Thyroid gland (tissue), 4 donors: ENCODE measurements around the gene PLA2G4A. TPM values are rescaled to one million over a fixed set of nuclear protein-coding genes. Genes with fewer than 3 reads are reported as not detected.

Source experiments
- DNase-seq, 2 donors: peaks; one replicate each; pipeline ENCODE4 v3.0.0-alpha.2; 2019
- H3K27ac ChIP-seq, 3 donors: fragments of 200-600 bp; sonication (generic); 1 replicate in 2 of 3; 2 replicates in 1 of 3; pipeline ENCODE4 v1.5.1; 2016 to 2019; ENCODE audit warnings: mild to moderate bottlenecking in 1 of 3, moderate library complexity in 1 of 3
- H3K27me3 ChIP-seq: fragments of 200-600 bp; sonication (generic); one replicate; pipeline ENCODE4 v1.5.1; 2019
- H3K36me3 ChIP-seq, 2 donors: fragments of 200-600 bp; sonication (generic); one replicate each; pipeline ENCODE4 v1.5.1; 2016 to 2019
- H3K4me1 ChIP-seq, 2 donors: fragments of 200-600 bp; sonication (generic); one replicate each; pipeline ENCODE4 v1.5.1; 2017 to 2019
- H3K4me3 ChIP-seq, 3 donors: fragments of 200-600 bp; sonication (generic); replicated peaks in 1 of 3; 1 replicate in 2 of 3; 2 replicates in 1 of 3; pipeline ENCODE4 v1.5.1; 2016; ENCODE audit warnings: mild to moderate bottlenecking in 1 of 3
- H3K9me3 ChIP-seq: fragments of 200-600 bp; sonication (generic); one replicate; pipeline ENCODE4 v1.5.1; 2017
- POLR2A ChIP-seq, 2 donors: fragments of 450-650 bp; IDR thresholded peaks; one replicate each; pipeline ENCODE4 v1.6.1; 2017; ENCODE audit warnings: antibody characterized with exemption in 2 of 2, mild to moderate bottlenecking in 2 of 2, moderate library complexity in 1 of 2
- WGBS, 2 donors: methylation state at CpG; one replicate each; pipeline ENCODE4 v1.1.5; 2017; 5-methylcytosine and 5-hydroxymethylcytosine counted together
- intact Hi-C: fragments of 100-400 bp; cut with DNase I; formaldehyde crosslinking; loops from one replicate; pipeline ENCODE4 v1.15.1; 2023
- total RNA-seq, 4 donors: library from RNA; depleted of rRNA; stranded (reverse); fragments of >200 nt; gene quantifications; one replicate each; pipeline ENCODE4 v1.2.3, GENCODE V29; 2016
- TF ChIP-seq, protein P1 (sequence below), 6 experiments: fragments of 200-600 bp in 3 of 6; fragments of 450-650 bp in 3 of 6; sonication (generic) in 3 of 6; IDR thresholded peaks; one replicate each; pipeline ENCODE4 v1.5.1; 2016 to 2019; ENCODE audit warnings: antibody characterized with exemption in 6 of 6, mild to moderate bottlenecking in 2 of 6, inconsistent platforms in 1 of 6, moderate library complexity in 1 of 6

Gene PLA2G4A
- total RNA-seq, 4 donors from 2014 or later = 3.4 to 6.4 (median 5.2) TPM

DNA sequence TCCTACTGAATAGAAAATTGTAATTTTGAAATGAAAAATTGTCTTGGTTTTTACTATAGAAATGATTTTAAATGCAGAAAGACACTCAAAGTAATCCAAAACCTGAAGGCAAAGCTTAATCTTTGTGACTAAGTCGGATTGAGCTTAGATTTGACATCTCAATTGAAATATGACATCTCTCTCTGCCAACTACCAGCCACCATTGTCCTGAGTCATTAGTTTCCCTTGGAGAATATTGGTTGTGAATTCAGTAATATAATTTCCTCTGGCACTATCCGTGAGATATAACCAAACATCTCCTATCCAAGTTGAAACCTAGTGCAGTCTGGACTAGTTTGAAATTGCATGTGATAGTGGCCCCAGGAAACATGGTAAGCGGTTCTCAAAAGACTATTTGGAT is 37.1 kb downstream of the PLA2G4A start:
- no peak for DNase-seq
- TF ChIP-seq, protein P1, sequence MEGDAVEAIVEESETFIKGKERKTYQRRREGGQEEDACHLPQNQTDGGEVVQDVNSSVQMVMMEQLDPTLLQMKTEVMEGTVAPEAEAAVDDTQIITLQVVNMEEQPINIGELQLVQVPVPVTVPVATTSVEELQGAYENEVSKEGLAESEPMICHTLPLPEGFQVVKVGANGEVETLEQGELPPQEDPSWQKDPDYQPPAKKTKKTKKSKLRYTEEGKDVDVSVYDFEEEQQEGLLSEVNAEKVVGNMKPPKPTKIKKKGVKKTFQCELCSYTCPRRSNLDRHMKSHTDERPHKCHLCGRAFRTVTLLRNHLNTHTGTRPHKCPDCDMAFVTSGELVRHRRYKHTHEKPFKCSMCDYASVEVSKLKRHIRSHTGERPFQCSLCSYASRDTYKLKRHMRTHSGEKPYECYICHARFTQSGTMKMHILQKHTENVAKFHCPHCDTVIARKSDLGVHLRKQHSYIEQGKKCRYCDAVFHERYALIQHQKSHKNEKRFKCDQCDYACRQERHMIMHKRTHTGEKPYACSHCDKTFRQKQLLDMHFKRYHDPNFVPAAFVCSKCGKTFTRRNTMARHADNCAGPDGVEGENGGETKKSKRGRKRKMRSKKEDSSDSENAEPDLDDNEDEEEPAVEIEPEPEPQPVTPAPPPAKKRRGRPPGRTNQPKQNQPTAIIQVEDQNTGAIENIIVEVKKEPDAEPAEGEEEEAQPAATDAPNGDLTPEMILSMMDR (IDR thresholded peaks at IDR 0.05) = no peak
- TF ChIP-seq POLR2A (IDR thresholded peaks at IDR 0.05) = no peak
- no peaks in the 10 kb centered on the region for H3K9me3 ChIP-seq
- H3K27ac ChIP-seq = no peak overlapping the region
- no peak overlapping the region for H3K4me3 ChIP-seq
- 83 to 86% methylated on average over 3 of the region's 3 CpGs for WGBS, 2 donors
- H3K27me3 ChIP-seq = no peaks in the 10 kb centered on the region
- no peaks in the 10 kb centered on the region for H3K4me1 ChIP-seq
- intact Hi-C loops = no loop called here
- H3K36me3 ChIP-seq = no peaks in the 10 kb centered on the region

DNA sequence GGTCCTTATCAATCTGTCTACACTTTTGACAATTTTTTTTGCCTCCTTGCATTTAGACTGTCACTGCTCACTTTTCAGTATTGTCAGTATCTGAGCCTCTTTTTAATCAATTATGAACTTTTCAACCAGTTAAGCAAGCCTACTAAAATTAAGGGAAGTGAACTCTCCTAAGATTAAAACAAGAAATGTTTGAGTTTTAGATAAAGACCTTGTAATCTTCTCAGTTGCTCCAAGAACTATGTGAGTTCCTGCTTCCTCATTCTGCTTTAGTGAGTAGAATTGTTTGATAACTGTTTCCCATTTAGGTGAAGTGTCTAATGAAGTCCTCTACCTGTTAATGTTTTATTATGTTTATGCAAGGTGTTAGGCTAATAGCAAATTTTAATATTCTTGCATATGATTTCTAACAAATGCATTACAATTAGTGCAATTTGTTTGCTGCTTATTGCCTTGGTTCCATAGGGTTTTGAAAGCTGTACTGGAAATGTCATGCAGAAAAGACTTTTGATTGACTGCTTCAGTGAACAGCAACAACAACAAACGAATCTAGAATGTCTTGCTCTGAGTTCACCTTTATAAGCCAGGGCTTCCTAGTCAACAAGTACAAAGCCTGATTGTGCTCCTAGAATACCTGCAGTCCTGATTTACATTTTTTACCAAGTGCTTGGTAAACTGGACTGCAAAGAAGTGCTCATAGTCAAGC is 40.9 kb downstream of the PLA2G4A start:
- Histone ChIP-seq H3K27ac (no peak overlapping the region), H3K4me3 (no peak overlapping the region), H3K9me3 (no peaks in the 10 kb centered on the region), H3K36me3 (no peaks in the 10 kb centered on the region), H3K4me1 (no peaks in the 10 kb centered on the region), H3K27me3 (no peaks in the 10 kb centered on the region)
- no peak for DNase-seq
- intact Hi-C loops = no loop called here
- 17 to 19% methylated on average over 1 of the region's 1 CpG for WGBS, 2 donors
- no peak for TF ChIP-seq POLR2A (IDR thresholded peaks at IDR 0.05)
- TF ChIP-seq, protein P1 (IDR thresholded peaks at IDR 0.05) = no peak

DNA sequence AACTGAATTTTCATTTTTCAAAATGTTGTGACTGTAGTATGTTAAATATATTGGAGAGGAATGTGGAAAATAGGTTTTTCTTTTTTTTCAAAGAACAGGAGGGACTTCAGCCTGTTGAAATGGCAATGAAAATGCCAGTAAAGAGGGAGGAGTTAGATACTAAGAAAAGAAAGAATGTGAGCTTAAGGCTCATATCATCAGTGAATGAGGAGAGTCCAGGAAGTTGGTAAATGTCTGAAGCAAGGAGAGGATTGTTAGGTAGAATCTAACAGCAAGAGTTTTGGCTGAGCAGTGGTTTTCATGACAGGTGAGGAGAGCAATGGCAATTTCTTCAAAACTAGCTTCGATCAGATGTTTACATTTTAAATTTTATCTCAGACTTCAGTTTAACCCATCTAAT is 43.0 kb downstream of the PLA2G4A start:
- DNase-seq = no peak
- Histone ChIP-seq H3K27me3 (no peaks in the 10 kb centered on the region), H3K4me3 (no peak overlapping the region), H3K27ac (no peak overlapping the region), H3K36me3 (no peaks in the 10 kb centered on the region), H3K9me3 (no peaks in the 10 kb centered on the region), H3K4me1 (no peaks in the 10 kb centered on the region)
- 83 to 97% methylated on average over 1 of the region's 1 CpG for WGBS, 2 donors
- intact Hi-C loops = no loop called here
- TF ChIP-seq, protein P1 (IDR thresholded peaks at IDR 0.05) = no peak
- TF ChIP-seq POLR2A (IDR thresholded peaks at IDR 0.05) = no peak

DNA sequence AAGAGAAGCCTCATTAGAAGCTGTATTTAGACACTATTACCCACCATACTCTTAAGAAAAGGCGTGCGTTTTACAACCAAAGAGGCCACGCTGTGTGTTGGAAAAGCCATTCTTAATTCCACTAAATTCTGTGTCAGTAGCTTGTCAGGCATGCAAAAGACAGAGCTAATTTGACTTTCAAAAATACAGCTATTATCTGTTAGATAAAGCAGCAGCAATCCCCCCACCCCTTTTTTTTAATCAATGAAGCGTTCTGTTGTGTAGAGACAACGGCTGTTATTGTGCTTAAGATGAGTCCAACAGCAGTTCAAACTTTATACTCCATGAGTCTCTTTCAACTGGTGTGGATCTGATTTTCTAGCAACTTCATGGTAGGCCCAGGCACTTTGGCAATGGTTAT is 43.5 kb downstream of the PLA2G4A start:
- Histone ChIP-seq H3K27ac (no peak overlapping the region), H3K4me1 (no peaks in the 10 kb centered on the region), H3K4me3 (no peak overlapping the region), H3K27me3 (no peaks in the 10 kb centered on the region), H3K36me3 (no peaks in the 10 kb centered on the region), H3K9me3 (no peaks in the 10 kb centered on the region)
- intact Hi-C loops = no loop called here
- DNase-seq = no peak
- TF ChIP-seq, protein P1 (IDR thresholded peaks at IDR 0.05) = no peak
- TF ChIP-seq POLR2A (IDR thresholded peaks at IDR 0.05) = no peak
- WGBS, 2 donors = 90 to 91% methylated on average over 5 of the region's 5 CpGs

DNA sequence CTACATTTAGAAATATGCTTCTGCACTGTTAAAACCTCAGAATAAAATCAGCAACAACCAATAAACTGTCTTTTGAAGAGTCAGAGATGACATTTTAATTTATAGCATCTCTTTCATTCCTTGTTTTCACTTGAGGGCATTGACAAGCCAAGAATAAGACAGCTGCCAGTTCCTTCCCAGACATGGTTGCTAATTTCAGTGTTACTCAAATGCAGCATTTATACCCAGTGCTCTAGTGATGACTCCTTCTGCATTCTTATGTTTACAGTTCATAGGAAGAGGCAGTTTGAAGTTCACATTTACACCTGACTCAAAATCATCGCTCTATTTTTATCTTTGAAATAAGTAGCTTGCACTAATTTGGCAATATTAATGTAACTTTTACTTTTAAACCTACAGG is 44.9 kb downstream of the PLA2G4A start:
- no peak overlapping the region for H3K4me3 ChIP-seq
- 92 to 98% methylated on average over 1 of the region's 1 CpG for WGBS, 2 donors
- H3K4me1 ChIP-seq = no peaks in the 10 kb centered on the region
- no peak overlapping the region for H3K27ac ChIP-seq
- DNase-seq = no peak
- intact Hi-C loops = no loop called here
- H3K27me3 ChIP-seq = no peaks in the 10 kb centered on the region
- no peaks in the 10 kb centered on the region for H3K36me3 ChIP-seq
- H3K9me3 ChIP-seq = no peaks in the 10 kb centered on the region
- TF ChIP-seq, protein P1 (IDR thresholded peaks at IDR 0.05) = no peak
- TF ChIP-seq POLR2A (IDR thresholded peaks at IDR 0.05) = no peak
